Measurements from ENCODE around the gene CBX8. TPM values are rescaled to one million over a fixed set of nuclear protein-coding genes. Genes with fewer than 3 reads are reported as not detected.
A peak's percentile ranks its signal among the peaks of the same experiment; 100 is the strongest.

The CBX8 gene
- total and polyA plus RNA-seq, 2 of the 13 experiments (the other 11 are each of a cell fraction or from before 2014, with no cell fraction given) = 0.34 to 12.6 TPM

- TF ChIP-seq BCL3 (CRISPR knock-in tag; IDR thresholded peaks at IDR 0.05) (peak; percentile 88), DBP (CRISPR knock-in tag; IDR thresholded peaks at IDR 0.05; ENCODE audit: not compliant biosample characterization) (no peak), ISL2 (CRISPR knock-in tag; IDR thresholded peaks at IDR 0.05) (0 out of 2 replicates have a peak, but pooled peaks have one; percentile 6), ZNF775 (CRISPR knock-in tag; IDR thresholded peaks at IDR 0.05; ENCODE audit: borderline replicate concordance) (0 out of 2 replicates have a peak, but pooled peaks have one; percentile 43), ZNF644 (CRISPR knock-in tag; IDR thresholded peaks at IDR 0.05; ENCODE audit: low read depth) (no peak), GATAD2A (CRISPR knock-in tag; IDR thresholded peaks at IDR 0.05) (peak; percentile 74), PRMT3 (CRISPR knock-in tag; IDR thresholded peaks at IDR 0.05; ENCODE audit: borderline replicate concordance, low read depth) (peak; percentile 89; the same call in 1 of the 2 replicates), ZNF354B (CRISPR knock-in tag; IDR thresholded peaks at IDR 0.05) (no peak), TFDP1 (CRISPR knock-in tag; IDR thresholded peaks at IDR 0.05; ENCODE audit: borderline replicate concordance) (peak; percentile 85; the same call in 1 of the 2 replicates), MTA3 (CRISPR knock-in tag; IDR thresholded peaks at IDR 0.05) (no peak), ZNF343 (CRISPR knock-in tag; IDR thresholded peaks at IDR 0.05) (peak; percentile 39; the same call in 1 of the 2 replicates), ZNF646 (CRISPR knock-in tag; IDR thresholded peaks at IDR 0.05) (no peak), HMGXB4 (CRISPR knock-in tag; IDR thresholded peaks at IDR 0.05; ENCODE audit: borderline replicate concordance in 1 of 2, low read depth in 1 of 2) (peak; percentile 90 to 92), DR1 (CRISPR knock-in tag; IDR thresholded peaks at IDR 0.05) (peak; percentile 43; the same call in 1 of the 2 replicates), SNAPC2 (CRISPR knock-in tag; IDR thresholded peaks at IDR 0.05) (no peak; the same call in none of the 2 replicates)
Observed at GRCh38 chr17:79843816-79844800, 47.2 kb upstream of the CBX8 start (continued).

All from HepG2 (cell line).